ENCODE results near the gene FOXL2NB. TPM values are rescaled to one million over a fixed set of nuclear protein-coding genes. Genes with fewer than 3 reads are reported as not detected.

The FOXL2NB gene
- total RNA-seq, 1 experiment from 2014 or later = 0.31 TPM

- no peak overlapping the region for H3K27ac Mint-ChIP-seq
- H3K4me3 Mint-ChIP-seq = no peak overlapping the region
- no peak overlapping the region for H4K5ac ChIP-seq (ENCODE audit: insufficient read length, low read depth, low read length)
- H3K18ac ChIP-seq (ENCODE audit: insufficient read length, low read depth, low read length) = no peak overlapping the region
- H3K27me3 ChIP-seq (ENCODE audit: insufficient read depth, low read length) = no peaks in the 10 kb centered on the region
- no peak overlapping the region for H2BK5ac ChIP-seq (ENCODE audit: insufficient read length, low read length)
- peaks cover 19% of the 10 kb centered on the region in 2 experiments for H3K9me3 Mint-ChIP-seq
- H3T11ph ChIP-seq (ENCODE audit: low read length) = no peak overlapping the region
- no peak overlapping the region for H3K14ac ChIP-seq (ENCODE audit: insufficient read depth, low read length)
- H4K20me1 ChIP-seq (ENCODE audit: control insufficient read depth, insufficient read depth, insufficient read length) = no peaks in the 10 kb centered on the region
- no peak overlapping the region for H4K8ac ChIP-seq (replicated peaks; ENCODE audit: insufficient read length, low read depth, low read length)
- H3K79me2 ChIP-seq (ENCODE audit: insufficient read depth, low read length) = no peaks in the 10 kb centered on the region
- no peak for TF ChIP-seq CTCF (conservative IDR thresholded peaks at IDR 0.05)
- no peaks in the 10 kb centered on the region for H3K23me2 ChIP-seq (ENCODE audit: insufficient read length, low read depth, low read length, poor library complexity, severe bottlenecking)
- H2AFZ ChIP-seq (ENCODE audit: low read length) = no peak overlapping the region
- H3K9ac ChIP-seq (ENCODE audit: extremely low read depth, insufficient read length, low read length) = no peak overlapping the region
- H3K79me1 ChIP-seq (ENCODE audit: insufficient read depth, low read depth, low read length, poor library complexity, severe bottlenecking) = no peaks in the 10 kb centered on the region
- peaks cover 0 to 3% of the 10 kb centered on the region in 2 experiments; a peak in 1 of 4 replicates for H3K4me1 Mint-ChIP-seq
- peaks cover 53% of the 10 kb centered on the region for H3K27me3 Mint-ChIP-seq (ENCODE audit: low read depth)
- no peak for DNase-seq
- H3K9me3 ChIP-seq (ENCODE audit: control insufficient read depth, low read depth, low read length) = no peaks in the 10 kb centered on the region
- no peaks in the 10 kb centered on the region for H3K4me1 ChIP-seq (ENCODE audit: insufficient read depth, low read length)
- no peak overlapping the region for H2BK15ac ChIP-seq (ENCODE audit: low read depth, low read length)
- H4K91ac ChIP-seq (ENCODE audit: insufficient read length, low read depth, low read length) = no peak overlapping the region
- no peak overlapping the region for H2BK12ac ChIP-seq (ENCODE audit: insufficient read length, low read depth, low read length)
- peaks cover 0 to 16% (median 4%) of the 10 kb centered on the region in 3 experiments; a peak in 4 of 7 replicates for H3K36me3 Mint-ChIP-seq (ENCODE audit: insufficient read depth in 1 of 3, low read depth in 3 of 3)
- no peak overlapping the region for H3K56ac ChIP-seq (ENCODE audit: insufficient read length, low read depth, low read length)
- no peak overlapping the region for H3K4me2 ChIP-seq (ENCODE audit: insufficient read depth, insufficient read length, low read length)
- no peak overlapping the region for H2AK5ac ChIP-seq (ENCODE audit: insufficient read length, low read length)
- no CpG with 5 or more reads among the region's 8 CpGs for WGBS (ENCODE audit: extremely low coverage, insufficient read length, low lambda C conversion rate)
- H3K4ac ChIP-seq (ENCODE audit: low read depth, low read length) = no peak overlapping the region
- H3K23ac ChIP-seq (ENCODE audit: insufficient read length, low read depth, low read length) = no peak overlapping the region
- no peak overlapping the region for H2BK120ac ChIP-seq (ENCODE audit: low read depth, low read length, poor library complexity, severe bottlenecking)
- H2BK20ac ChIP-seq (ENCODE audit: low read depth, low read length, poor library complexity, severe bottlenecking) = no peak overlapping the region
- no peak overlapping the region for H3K27ac ChIP-seq (ENCODE audit: insufficient read length, low read depth, low read length)
Observed at GRCh38 chr3:138962854-138963560, 16.0 kb downstream of the FOXL2NB start.
